Endometrium (tissue), 2 donors: ENCODE measurements around the gene PCDHGA1.
"Not testable (repeated sequence)": the region's sequence is repeated elsewhere in the genome, so short reads cannot be mapped to it uniquely, and the experiment has no call there.

Experiments
- FAIRE-seq: peaks from 2 replicates; lab custom pipeline; 2012; peaks lifted over from hg19 to GRCh38; lab: Jason Lieb, UNC
- donor health status: control.
- donor health status: control.

The PCDHGA1 gene

DNA sequence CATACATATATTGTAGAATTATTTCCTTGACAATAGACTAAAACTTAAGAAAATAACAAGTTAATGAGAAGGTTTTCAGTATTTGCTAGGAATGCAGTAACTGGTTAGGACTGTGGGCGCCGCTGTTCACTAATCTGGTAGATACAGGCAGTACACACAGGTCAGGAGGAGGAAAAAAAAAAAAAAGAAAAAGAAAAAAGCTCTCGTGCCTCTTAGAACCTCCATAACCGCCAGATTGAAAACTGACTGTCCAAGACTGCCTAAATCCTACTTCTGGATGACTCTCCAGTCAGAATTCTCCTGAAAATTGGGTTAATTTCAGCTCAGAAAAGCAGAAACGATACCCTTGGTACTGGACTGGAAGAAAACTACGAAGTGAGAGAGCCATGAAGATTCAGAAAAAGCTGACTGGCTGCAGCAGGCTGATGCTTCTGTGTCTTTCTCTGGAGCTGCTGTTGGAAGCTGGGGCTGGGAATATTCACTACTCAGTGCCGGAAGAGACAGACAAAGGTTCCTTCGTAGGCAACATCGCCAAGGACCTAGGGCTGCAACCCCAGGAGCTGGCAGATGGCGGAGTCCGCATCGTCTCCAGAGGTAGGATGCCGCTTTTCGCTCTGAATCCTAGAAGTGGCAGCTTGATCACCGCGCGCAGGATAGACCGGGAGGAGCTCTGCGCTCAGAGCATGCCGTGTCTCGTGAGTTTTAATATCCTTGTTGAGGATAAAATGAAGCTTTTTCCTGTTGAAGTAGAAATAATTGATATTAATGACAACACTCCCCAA is at the start of gene PCDHGA1:
PCDHGA1 (plus strand) TSS at position 216 of the 782 bp plus-strand sequence.
- no peak for FAIRE-seq

DNA sequence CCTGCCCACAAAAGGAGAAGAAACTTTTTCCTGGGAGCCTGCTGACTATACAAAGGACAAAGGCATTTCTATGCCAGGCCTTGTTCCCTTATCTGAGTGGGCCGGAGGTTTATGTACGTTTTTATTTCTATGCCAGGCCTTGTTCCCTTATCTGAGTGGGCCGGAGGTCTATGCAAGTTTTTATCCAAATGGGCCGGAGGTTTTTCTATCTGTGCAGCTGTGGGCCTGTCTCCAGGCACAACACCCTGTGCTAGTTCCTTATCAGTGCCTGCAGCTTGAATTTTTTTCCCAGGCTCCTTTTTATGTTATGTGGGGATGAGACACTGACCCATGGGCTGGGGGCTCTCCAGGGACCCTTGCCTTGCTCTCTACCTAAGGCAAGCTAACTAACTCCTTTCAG is 31.9 kb upstream of the PCDHGA1 start:
- no peak for FAIRE-seq

DNA sequence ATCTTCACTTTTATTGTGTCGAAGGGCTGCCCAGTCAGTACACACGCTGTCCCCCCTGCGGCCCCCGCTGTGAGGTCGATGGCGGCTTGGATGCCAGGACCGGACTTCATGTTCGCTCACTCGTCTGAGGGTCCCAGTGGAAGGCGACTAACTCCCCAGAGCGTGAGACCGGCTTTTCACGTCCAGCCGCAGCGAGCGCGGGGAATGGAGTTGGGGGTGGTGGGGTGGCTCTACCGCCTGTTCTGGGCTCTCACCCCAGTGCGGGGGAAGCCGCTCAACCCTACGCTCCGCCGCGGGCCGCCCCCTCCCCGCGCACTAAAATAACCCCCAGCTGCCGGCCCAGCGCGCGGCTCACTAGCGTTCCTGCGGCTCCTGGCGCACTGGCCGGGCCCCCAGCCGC is 26.6 kb upstream of the PCDHGA1 start, which contains the start of gene SLC25A2:
SLC25A2 (minus strand) TSS at position 294 of the 400 bp plus-strand sequence; CDS start at position 110, 184 bp downstream.
- FAIRE-seq = no peak

DNA sequence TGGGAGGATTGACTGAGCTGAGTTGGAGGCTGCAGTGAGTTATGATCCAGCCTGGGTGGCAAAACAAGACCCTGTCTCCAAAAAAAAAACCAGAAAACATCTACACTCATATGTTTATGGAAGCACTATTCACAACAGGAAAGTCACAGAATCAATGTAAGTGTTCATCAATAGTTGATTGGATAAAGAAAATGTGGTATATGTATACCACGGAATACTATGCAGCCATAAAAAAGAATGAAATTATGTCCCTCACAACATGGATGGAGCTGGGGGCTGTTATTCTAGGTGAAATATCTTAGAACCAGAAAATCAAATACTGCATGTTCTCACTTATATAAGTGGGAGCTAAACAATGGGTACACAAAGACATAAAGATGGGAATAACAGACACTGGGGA is 23.7 kb upstream of the PCDHGA1 start:
- FAIRE-seq = no peak

GRCh38 chr5:141313711-141314110 is 16.6 kb upstream of the PCDHGA1 start:
- FAIRE-seq = no peak

- FAIRE-seq = not testable (repeated sequence)
Observed at GRCh38 chr5:141316963-141317362, 13.4 kb upstream of the PCDHGA1 start.

GRCh38 chr5:141319202-141319601 is 11.1 kb upstream of the PCDHGA1 start:
- FAIRE-seq = no peak

DNA sequence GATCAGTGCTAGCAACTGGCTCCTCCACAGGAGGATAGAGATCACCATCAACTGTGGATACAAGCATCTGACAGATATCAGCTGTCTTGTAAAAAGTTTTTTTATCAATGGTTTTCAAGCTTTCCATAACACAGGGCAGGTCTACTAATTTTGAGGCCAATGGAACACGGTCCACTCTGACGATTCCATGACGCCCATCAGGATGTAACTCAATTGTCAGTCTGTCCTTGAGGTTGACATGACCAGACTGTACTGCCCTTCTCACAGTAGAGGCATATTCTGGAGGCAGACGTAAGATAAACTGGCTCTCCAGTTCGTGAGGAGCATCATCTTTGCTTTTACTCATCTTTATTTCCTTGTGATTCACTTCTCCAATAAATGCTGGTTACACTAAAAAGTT is 10.6 kb upstream of the PCDHGA1 start:
- no peak for FAIRE-seq

DNA sequence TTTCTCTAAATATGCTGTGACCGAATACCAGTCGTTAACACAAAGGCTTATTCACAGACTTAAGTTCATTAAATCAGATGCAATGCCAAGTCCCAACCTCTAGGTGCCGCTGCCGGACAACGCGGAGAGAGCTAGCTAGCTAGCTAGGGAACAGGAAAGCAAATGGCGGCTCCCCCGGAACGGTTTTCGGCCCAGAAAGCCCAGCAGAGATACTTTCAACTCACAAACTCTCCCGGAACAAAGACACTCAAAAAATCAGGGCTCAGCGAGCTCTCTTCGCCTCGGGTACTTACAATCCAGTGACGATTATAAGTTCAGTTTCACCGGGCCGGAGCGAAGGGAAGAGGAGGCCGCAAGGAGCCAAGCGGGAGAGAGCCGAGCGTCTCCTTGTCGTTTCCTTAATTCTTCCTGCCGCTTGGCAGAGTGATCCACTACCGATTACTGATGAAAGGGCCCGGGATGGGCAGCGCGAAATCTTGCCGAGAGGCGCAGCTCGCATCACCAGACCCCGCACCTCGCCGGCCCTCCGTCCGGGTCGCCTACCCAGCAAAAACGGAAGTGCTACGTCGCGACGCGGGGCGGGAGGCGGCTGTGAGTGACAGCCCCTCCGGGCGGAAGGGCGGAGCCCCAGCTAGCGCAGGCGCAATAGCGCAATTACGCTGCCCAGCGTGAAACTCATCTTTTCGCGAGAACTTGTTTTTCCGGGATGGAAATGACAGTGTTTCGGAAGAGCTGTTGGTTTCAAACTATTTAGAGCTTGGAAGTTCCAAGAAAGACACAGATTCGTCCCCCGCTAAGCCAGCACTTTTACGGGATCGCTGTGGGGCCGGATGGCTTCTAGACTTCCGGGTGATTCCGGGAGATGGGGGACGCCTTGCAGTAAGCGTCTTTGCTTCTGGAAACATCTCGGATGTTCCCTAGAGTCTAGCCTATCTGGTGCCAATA is 9.8 kb upstream of the PCDHGA1 start, which contains the start of gene TAF7:
TAF7 (minus strand) TSS at position 560 of the 945 bp plus-strand sequence. CDS start 740 bp downstream, outside the sequence.
- no peak for FAIRE-seq

GRCh38 chr5:141322261-141322660 is 8.1 kb upstream of the PCDHGA1 start:
- no peak for FAIRE-seq

DNA sequence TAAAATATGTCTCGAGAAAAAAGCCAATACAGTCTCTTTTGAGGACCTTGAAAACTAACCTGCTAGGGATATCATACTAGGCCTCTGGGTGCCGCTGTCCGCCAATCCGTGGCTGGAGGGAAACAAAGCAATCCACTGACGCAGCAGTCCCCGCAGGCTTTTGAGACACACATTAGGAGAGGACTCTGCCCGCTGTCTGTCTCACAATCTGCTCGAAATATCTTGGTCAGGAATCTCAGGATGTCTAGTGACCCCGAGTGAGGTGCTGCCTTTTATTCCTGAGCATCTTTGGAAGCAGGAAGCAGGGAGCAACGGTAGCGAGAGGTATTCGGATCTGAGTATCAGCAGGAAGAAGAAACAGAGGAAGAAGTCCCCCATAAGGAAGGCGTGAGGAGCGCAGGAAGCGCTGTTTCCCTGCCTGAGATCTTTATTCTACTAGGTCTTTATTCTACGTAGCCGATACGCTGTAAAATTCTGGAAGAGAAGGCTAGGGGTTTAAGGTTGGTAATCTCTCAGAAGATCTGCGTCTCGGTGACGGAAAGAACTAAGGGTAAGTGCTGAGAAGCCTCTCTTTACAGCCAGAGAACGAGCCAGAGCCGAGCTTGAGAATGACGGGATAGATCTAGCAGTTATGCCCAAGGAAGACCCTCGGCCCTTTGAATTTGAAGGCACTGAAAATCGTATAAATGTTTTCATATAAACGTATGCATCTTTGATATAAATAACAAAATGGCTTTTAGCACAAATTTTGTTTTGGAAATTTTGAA is 4.0 kb upstream of the PCDHGA1 start:
- FAIRE-seq = no peak

DNA sequence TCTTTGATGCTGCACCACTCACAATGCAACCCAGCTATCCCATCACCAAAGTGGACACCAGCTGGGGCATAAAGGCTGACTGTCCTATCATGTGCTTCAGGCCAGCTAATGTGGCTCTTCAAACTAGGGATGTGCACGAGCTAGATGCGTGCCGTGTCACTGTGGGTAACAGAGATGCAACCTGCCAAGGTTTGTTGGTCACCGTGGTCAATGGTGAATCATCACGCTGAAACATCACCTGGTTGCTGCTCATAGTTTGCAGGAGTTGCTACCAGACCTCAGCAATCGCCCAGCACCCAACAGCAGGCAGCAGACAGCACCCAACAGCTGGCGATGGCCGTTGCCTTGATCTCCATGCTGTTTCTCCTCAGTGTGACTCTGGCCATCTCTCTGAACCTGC is 2.1 kb upstream of the PCDHGA1 start:
- no peak for FAIRE-seq

DNA sequence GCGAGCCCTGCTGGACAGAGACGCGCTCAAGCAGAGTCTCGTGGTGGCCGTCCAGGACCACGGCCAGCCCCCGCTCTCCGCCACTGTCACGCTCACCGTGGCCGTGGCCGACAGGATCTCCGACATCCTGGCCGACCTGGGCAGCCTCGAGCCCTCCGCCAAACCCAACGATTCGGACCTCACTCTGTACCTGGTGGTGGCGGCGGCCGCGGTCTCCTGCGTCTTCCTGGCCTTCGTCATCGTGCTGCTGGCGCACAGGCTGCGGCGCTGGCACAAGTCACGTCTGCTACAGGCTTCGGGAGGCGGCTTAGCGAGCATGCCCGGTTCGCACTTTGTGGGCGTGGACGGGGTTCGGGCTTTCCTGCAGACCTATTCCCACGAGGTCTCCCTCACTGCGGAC is 2.3 kb downstream of the PCDHGA1 start:
- FAIRE-seq = not testable (repeated sequence)

- no peak for FAIRE-seq
Observed at GRCh38 chr5:141338538-141339306, 8.4 kb downstream of the PCDHGA1 start, which contains the start of gene PCDHGA2. Gene PCDHGA2 (plus strand): TSS chr5:141338760.

DNA sequence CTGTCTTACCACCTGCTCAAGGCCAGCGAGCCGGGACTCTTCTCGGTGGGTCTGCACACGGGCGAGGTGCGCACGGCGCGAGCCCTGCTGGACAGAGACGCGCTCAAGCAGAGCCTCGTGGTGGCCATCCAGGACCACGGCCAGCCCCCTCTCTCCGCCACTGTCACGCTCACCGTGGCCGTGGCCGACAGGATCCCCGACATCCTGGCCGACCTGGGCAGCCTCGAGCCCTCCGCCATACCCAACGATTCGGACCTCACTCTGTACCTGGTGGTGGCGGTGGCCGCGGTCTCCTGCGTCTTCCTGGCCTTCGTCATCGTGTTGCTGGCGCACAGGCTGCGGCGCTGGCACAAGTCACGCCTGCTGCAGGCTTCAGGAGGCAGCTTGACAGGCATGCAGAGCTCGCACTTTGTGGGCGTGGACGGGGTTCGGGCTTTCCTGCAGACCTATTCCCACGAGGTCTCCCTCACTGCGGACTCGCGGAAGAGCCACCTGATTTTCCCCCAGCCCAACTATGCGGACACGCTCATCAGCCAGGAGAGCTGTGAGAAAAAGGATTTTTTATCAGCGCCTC is 10.6 kb downstream of the PCDHGA1 start:
- FAIRE-seq = not testable (repeated sequence)

DNA sequence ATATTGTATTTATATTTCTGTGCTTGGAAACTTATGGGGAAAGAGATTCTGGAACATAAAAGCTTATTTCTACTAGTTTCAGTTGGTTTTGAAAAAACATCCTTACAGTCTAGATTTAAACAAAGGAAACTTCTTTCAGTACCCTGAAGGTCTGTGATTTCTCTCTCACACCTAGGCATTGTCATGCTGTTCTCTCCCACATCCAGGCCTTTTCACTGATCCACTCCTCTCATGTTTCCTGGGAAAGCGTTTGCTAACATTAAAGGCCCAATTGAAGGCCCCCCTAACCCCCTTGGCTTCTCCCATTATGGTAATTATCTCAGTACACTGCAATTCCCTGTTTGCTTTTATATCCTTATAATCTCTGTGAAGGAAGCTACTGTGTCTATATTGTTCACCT is 12.5 kb downstream of the PCDHGA1 start:
- FAIRE-seq = no peak

GRCh38 chr5:141343242-141343952 is 13.1 kb downstream of the PCDHGA1 start, which contains the start of gene PCDHGA3:
Gene PCDHGA3 (plus strand): TSS chr5:141343829. CDS start chr5:141344034, 205 bp downstream.
- FAIRE-seq = no peak

DNA sequence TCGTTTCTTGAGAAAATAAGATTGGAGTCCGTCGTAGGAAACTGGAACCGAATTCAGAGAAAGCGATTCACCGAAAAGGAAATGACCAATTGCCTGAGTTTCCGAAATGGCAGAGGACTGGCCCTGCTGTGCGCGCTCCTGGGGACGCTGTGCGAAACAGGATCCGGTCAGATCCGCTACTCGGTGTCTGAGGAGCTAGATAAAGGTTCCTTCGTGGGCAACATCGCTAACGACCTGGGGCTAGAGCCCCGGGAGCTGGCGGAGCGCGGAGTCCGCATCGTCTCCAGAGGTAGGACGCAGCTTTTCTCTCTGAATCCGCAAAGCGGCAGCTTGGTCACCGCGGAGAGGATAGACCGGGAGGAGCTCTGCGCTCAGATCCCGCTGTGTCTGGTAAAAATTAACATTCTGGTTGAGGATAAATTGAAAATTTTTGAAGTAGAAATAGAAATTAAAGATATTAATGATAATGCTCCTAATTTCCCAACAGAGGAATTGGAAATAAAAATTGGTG is 13.7 kb downstream of the PCDHGA1 start:
- no peak for FAIRE-seq

DNA sequence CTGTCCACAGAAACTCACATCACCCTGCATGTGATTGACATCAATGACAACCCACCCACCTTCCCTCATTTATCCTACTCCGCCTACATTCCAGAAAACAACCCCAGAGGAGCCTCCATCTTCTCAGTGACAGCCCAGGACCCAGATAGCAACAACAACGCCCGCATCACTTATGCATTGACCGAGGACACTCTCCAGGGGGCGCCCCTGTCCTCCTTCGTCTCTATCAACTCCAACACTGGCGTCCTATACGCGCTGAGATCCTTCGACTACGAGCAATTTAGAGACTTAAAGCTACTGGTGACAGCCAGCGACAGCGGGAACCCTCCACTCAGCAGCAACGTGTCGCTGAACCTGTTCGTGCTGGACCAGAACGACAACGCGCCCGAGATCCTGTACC is 15.0 kb downstream of the PCDHGA1 start:
- no peak for FAIRE-seq

- FAIRE-seq = not testable (repeated sequence)
Observed at GRCh38 chr5:141346017-141346416, 15.7 kb downstream of the PCDHGA1 start.
